ENCODE data around the gene C1QTNF6.

The C1QTNF6 gene

DNA sequence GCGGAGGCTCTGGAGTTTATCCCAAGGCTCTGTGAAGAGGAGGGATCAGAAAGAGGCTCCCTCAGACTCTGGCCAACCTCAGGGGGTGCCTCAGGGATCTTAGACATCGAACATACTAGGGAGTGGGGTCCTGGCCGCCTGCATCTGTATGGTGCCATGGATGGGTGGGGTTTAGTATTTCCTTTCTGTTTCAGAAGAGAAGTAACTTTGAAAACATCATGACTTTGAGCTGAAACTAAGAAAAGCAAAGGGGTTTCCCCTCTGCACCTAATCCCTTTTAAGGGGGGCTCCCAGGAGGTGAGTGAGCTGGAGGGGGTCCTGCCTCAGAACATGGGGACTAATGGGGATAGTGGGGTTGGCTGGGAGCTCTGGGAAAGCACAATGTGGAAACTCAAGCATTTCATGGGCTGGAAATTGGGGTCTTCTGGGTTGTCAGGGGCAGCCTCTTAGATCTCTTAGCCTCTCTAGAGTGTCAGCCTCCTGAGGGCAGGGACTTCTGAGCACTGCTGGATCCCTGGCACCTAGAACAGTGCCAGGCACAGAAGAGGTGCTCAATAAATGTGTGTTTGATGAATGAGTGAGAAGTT lies 36.0 kb upstream of the C1QTNF6 start:
- no peak for DNase-seq

GRCh38 chr22:37222440-37222971 lies 34.5 kb upstream of the C1QTNF6 start:
- no peak for DNase-seq

DNA sequence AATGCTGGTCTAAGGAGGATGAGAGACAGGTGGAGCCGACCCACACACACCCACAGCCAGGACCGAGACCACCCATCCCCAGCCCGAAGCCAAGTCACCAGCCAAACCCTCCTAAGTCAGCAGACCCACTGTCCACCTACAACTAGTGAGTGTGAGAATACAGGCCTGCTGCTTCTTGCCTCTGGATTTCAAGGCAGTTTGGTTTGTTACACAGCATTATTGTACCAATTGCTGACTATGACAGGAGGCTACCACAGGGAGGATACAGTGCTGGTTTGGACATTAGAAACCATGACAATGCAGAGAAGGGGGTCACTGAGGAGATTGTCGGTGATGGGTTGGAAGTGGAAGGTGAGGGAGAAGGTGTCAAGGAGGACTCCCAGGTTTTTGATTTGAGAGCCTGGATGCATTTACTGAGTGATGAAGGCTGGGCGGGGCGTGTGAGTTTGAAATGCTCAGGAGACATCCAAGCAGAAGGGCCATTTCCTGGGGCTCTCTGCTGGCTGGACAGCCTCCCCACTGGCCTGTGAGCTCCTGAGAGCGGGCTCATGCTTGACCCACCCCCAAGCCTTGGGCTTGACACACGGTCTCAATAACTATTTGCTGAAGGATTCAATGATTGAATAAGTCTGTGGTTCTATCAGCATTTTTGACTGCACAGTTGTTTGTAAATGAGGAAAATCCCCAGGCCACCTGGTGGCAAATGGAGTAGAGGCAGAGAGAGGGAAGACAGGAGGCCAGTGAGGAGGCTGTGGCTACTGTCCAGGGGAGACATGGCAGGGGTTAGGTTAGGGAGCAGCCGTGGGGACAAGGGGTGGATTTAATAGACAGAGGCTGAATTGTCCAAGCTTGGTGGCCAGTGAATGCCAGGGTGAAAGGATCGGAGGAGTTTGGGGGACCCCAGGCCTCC lies 33.6 kb upstream of the C1QTNF6 start:
- DNase-seq, result no peak

- DNase-seq, result no peak
Observed at GRCh38 chr22:37220543-37220981, 32.5 kb upstream of the C1QTNF6 start.

GRCh38 chr22:37219533-37219932 lies 31.5 kb upstream of the C1QTNF6 start:
- DNase-seq, result no peak

GRCh38 chr22:37218771-37219411 lies 30.8 kb upstream of the C1QTNF6 start:
- no peak for DNase-seq

GRCh38 chr22:37218399-37218770 lies 30.3 kb upstream of the C1QTNF6 start:
- DNase-seq, result no peak

- DNase-seq, result no peak
Observed at GRCh38 chr22:37215890-37216289, 27.8 kb upstream of the C1QTNF6 start.

DNA sequence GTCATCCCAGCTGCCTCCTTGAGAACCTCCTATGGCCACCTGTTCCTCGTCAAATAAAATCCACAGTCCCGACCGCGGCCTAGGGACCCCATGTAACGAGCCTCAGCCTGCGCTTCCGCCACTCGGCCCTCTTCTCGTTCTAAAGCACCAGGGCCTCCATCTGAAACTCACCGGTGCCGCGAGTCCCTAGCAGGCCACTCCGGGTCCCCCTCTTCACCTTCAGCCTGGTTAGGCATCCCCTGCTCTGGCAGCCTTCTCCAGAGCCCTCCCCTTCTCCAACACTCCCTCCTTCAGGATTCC lies 26.6 kb upstream of the C1QTNF6 start:
- DNase-seq, result no peak

- no peak for DNase-seq
Observed at GRCh38 chr22:37213941-37214730, 26.1 kb upstream of the C1QTNF6 start.

DNA sequence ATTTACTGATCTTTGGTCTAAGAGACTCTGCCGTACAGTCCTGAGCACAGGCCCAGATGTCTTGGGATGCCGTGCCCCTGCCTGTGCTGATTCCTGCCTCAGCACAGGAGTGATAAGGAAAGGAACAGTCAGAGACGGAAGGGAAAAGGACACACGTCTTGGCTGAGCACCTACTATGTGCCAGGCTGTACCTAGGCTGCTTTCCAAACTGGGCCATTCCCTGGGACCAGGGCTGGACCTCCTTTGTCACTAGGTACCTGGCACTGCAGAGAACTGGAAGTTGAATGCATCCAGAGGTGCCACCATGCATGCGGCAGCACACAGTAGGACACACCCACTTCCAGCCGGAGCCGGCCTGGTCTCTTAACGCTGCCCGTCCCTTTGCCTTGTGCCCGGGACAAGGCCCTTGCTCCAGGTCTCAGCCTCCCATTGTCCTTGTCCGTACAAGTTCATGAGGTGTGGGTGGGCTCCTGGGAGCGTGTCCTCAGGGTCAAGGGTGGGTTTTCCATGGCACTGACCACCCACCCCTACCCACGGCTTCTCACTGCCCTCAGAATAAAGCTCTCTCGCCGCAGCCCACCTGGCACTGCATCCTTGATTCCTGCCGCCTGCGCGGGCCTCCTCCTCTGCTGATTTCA lies 25.3 kb upstream of the C1QTNF6 start:
- no peak for DNase-seq

GRCh38 chr22:37212174-37212906 lies 24.3 kb upstream of the C1QTNF6 start, which contains the start of gene SSTR3:
Gene SSTR3, minus strand, starts transcription at chr22:37212477. Its CDS starts 4,674 bp downstream, at chr22:37207803.
- DNase-seq, result no peak

DNA sequence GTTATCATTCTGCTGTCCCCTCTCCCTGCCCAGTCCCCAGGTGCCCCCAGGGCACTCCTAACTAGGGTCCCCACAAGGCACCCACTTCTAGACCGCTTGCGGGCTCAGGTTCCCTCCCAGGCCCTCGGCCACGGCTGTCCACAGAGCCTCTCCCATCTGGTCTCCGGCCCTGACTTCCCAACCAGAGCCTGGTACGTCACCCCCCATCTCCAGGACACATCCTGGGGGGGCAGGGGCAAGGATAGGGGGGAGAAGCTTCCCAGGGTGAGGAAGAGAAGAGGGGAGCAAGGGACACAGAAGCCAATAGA lies 23.8 kb upstream of the C1QTNF6 start:
- DNase-seq, result no peak

- no peak for DNase-seq
Observed at GRCh38 chr22:37211075-37211865, 23.2 kb upstream of the C1QTNF6 start.

- DNase-seq, result no peak
Observed at GRCh38 chr22:37210041-37210803, 22.2 kb upstream of the C1QTNF6 start.

GRCh38 chr22:37209140-37209845 lies 21.2 kb upstream of the C1QTNF6 start:
- DNase-seq, result no peak

- DNase-seq, result no peak
Observed at GRCh38 chr22:37208401-37209139, 20.5 kb upstream of the C1QTNF6 start.

GRCh38 chr22:37207981-37208380 lies 19.9 kb upstream of the C1QTNF6 start:
- DNase-seq, result no peak
